H7 (cell line): ENCODE data around the gene MRTFA. TPM values are rescaled to one million over a fixed set of nuclear protein-coding genes. Genes with fewer than 3 reads are reported as not detected.
"Not testable (repeated sequence)": the region's sequence is repeated elsewhere in the genome, so short reads cannot be mapped to it uniquely, and the experiment has no call there.

ENCODE experiments used
- DNase-seq: peaks from one replicate; pipeline ENCODE4 v3.0.0; 2012
- H3K27me3 ChIP-seq: 2 replicates; pipeline ENCODE4 v1.6.0; 2011; ENCODE audit warnings: mild to moderate bottlenecking, low read length; ENCODE audit not compliant: control insufficient read depth, insufficient read depth
- H3K36me3 ChIP-seq: replicated peaks from 2 replicates; pipeline ENCODE4 v1.5.1; 2011; ENCODE audit warnings: low read length; ENCODE audit not compliant: control insufficient read depth, insufficient read depth
- H3K4me3 ChIP-seq: 2 replicates; pipeline ENCODE4 v1.5.1; 2011; ENCODE audit warnings: low read depth, mild to moderate bottlenecking, control low read depth, low read length, moderate library complexity; ENCODE audit not compliant: insufficient read depth
- total RNA-seq: library from RNA; depleted of rRNA; stranded (reverse); fragments of >200 nt; shearing (Covaris generic); gene quantifications from 2 replicates; pipeline ENCODE4 v1.2.3, GENCODE V29; 2014

MRTFA gene
- total RNA-seq, 1 experiment from 2014 or later: 26.2 TPM

DNA sequence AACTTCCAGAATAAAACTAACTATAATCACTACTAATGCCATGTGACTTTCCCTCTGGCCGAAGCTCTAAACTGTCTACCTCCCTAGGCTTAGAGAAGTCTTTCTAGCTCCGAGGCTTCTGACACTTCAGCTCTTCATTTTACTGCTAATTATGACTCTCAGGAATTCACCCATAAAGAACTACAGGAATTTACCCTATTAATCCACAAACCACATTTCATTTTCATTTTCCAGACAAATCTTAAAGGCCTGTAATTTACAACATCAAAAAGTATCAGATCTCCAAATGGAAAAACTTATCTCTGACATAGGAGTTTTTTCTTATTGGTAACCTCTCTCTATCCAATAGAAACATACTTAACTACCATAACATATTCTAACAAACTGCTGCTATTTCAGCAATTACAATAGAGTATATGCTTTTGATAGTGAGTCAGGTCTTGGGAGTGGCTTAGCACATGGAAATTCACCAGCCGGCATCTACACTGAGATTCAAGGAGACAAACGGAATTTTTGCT is 33.4 kb downstream of the MRTFA start:
- no peak overlapping the region for H3K4me3 ChIP-seq
- H3K27me3 ChIP-seq: no peaks in the 10 kb centered on the region
- DNase-seq: no peak
- no peaks in the 10 kb centered on the region for H3K36me3 ChIP-seq

- no peak for DNase-seq
- no peaks in the 10 kb centered on the region for H3K27me3 ChIP-seq
- no peak overlapping the region for H3K4me3 ChIP-seq
- H3K36me3 ChIP-seq: no peaks in the 10 kb centered on the region
Observed at GRCh38 chr22:40602231-40602630, 34.3 kb downstream of the MRTFA start.

DNA sequence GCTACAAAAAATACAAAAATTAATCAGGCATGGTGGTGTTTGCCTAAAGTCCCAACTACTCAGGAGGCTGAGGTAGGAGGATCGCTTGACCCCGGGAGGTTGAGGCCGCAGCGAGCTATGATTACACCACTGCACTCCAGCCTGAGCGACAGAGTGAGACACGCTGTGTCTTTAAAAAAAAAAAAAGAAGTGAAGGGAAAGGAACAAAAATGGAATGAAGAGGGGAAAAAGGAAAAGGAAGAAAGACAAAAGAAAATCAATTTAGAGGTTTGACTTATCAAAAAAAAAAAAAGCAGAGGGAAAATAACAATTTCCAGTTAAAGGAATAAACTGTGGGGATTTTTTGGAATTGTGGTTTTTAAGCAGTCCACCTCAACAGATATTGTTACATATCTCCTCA is 36.8 kb downstream of the MRTFA start:
- no peak for DNase-seq
- Histone ChIP-seq H3K27me3 (no peaks in the 10 kb centered on the region), H3K4me3 (no peak overlapping the region), H3K36me3 (no peaks in the 10 kb centered on the region)

DNA sequence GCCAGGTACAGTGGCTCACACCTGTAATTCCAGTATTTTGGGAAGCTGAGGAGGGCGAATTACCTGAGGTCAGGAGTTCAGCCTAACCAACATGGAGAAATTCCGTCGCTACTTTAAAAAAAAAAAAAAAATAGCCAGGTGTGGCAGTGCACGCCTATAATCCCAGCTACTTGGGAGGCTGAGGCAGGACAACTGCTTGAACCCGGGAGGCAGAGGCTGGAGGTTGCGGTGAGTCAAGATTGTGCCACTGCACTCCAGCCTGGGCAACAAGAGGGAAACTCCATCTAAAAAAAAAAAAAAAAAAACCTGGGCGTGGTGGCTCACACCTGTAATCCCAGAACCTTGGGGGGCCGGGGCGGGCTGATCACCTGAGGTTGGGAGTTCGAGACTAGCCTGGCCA is 37.8 kb downstream of the MRTFA start:
- DNase-seq, H3K4me3 ChIP-seq, H3K27me3 ChIP-seq, H3K36me3 ChIP-seq: not testable (repeated sequence)

DNA sequence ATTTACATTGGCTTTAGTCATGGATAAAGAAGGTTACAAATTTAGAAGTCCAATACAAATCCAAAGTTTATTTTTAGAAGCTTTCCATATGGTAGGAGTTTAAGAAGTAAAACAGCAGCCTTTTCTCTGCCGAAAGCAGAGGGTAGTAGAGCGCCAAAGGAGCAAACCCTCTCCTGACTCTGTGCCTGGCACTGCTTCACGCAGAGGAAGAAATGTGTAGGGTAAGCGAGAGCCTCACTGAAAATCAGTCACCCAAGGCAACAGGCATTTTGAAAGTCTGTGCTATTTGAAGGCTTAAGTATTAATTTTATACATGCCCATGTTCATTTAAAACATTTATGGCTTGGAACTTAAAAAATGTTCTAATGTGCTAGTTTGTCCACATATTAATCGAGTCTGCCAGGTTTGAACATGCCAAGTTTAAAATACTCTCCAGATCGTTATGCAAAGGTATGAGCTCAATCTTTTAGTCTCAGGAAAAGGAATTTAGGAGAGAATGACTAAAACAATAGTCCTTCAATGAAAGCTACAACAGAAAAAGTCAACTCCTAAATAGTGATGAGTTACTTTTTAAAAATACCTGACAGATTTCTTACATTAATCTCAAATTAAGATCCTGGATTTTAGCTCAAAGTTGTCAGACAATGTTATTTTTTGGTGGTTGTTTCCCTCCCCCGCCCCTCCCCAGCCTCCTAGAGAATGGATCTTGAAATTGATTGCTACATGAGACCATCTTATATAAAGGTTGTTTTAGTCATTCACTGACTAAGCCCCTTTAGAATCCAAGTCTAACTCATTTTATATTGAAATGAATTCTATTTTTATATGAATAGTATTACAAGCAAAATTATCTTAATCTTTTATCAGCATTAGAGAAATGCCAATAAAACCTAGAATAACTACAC is 38.7 kb downstream of the MRTFA start:
- H3K36me3 ChIP-seq: no peaks in the 10 kb centered on the region
- peak; percentile 16 for DNase-seq
- no peak overlapping the region for H3K4me3 ChIP-seq
- H3K27me3 ChIP-seq: no peaks in the 10 kb centered on the region

DNA sequence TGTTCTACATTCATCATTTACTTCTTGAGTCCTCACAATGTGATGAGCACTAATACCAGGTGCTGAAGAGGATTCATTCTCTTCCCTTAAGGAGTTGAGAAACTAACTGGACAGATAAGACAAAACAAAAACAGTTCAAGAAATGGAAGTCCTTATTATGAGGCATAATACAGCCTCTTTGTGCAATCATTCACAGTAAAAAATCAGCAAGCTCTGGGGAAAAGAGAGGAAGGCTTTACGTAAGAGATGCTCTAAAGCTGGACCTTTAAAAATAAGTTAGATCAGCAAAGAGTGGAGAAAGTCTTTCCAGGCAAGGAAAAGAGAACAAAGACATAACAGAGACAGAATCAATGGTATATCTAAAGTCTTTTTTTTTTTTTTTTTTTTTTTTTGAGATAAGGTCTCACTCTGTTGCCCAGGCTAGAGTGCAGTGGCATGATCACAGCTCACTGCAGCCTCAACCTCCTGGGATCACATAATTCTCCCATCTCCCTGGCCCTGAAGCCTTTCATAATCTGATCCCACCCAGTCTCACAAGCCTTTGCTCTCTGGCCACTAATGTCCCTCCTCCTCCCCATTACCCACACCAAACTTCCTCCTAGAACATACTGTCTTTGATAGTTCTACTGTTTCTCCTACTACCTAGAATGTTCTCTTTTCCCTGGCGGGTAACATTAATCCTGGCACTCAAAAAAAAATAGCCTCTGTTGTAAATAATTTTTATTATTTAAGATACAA is 40.9 kb downstream of the MRTFA start:
- no peak for DNase-seq
- H3K27me3 ChIP-seq: no peaks in the 10 kb centered on the region
- H3K4me3 ChIP-seq: no peak overlapping the region
- H3K36me3 ChIP-seq: no peaks in the 10 kb centered on the region

DNA sequence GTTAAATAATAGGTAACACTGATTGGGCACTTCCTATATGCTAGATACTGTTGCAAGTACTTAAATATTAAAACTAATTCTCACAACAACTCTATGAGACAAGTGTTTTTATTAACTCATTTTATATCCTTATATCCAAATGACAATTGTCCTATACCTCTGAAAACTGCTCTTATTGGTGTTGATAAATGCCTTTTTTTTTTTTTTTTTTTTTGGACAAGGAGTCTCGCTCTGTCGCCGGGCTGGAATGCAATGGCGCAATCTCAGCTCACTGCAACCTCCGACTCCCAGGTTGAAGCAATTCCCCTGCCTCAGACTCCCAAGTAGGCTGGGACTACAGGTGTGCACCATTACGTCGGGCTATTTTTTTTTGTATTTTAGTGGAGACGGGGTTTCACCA is 41.6 kb downstream of the MRTFA start:
- DNase-seq: no peak
- H3K36me3 ChIP-seq: no peaks in the 10 kb centered on the region
- no peak overlapping the region for H3K4me3 ChIP-seq
- no peaks in the 10 kb centered on the region for H3K27me3 ChIP-seq

DNA sequence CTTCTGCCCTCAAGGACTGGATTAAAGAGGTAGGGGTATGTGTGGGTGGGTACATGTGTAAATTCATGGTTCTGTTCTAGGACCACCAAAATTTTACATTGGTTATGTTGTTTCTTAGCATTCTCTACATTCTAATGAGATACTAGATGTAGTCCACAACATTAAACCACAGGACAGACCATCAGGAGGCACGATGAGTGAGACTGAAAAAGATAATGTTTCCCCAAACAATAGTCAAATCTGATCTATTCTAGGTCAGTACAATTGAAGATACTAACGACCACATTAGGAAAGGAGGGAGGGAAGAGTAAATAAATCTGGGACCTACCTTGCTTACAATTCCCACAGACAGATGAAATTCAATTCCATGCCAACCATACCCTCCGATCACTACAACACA is 42.2 kb downstream of the MRTFA start:
- Histone ChIP-seq H3K4me3 (no peak overlapping the region), H3K36me3 (no peaks in the 10 kb centered on the region), H3K27me3 (no peaks in the 10 kb centered on the region)
- no peak for DNase-seq

DNA sequence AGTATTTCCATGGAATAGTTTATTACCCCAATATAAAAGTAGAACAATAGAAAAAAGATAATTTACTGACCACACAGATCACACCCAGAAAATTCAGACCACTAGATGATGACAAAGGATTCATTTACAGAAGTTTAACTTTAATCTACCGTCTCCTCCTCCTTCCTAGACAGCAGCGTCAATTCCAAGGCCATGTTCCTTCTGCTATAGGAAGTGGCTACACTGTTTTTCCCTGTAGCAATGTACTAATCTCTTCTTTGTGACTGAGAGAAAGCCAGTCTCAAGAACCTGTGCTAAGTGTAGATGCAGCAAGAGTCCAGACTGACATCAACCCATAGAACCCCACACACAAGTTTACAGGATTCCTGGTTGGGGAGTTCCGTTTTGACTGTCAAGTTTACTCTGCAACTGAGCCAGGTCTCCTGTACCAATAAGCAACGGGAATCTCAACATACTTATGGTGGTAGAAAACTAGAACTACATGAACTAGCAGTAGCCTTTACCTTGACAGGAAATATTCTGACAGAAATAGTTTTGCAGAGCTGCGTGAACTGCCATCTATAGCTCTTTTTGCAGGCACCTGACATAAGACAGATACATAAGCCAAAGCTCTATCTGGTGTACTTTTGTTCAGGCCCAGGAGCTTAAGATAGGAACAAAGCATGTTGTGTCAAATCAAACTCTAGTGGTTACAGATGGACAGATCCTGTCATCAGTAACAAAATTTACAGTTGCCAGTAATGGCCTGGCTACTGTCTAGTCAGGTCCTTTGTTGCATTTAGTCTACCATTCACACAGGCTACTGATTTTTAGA is 42.9 kb downstream of the MRTFA start:
- no peak for DNase-seq
- Histone ChIP-seq H3K4me3 (no peak overlapping the region), H3K27me3 (no peaks in the 10 kb centered on the region), H3K36me3 (no peaks in the 10 kb centered on the region)

- no peak overlapping the region for H3K4me3 ChIP-seq
- no peaks in the 10 kb centered on the region for H3K36me3 ChIP-seq
- no peaks in the 10 kb centered on the region for H3K27me3 ChIP-seq
- DNase-seq: no peak
Observed at GRCh38 chr22:40592352-40593113, 44.0 kb downstream of the MRTFA start.

- Histone ChIP-seq H3K4me3 (no peak overlapping the region), H3K36me3 (no peaks in the 10 kb centered on the region)
- DNase-seq: no peak
Observed at GRCh38 chr22:40588726-40589125, 47.8 kb downstream of the MRTFA start.

DNA sequence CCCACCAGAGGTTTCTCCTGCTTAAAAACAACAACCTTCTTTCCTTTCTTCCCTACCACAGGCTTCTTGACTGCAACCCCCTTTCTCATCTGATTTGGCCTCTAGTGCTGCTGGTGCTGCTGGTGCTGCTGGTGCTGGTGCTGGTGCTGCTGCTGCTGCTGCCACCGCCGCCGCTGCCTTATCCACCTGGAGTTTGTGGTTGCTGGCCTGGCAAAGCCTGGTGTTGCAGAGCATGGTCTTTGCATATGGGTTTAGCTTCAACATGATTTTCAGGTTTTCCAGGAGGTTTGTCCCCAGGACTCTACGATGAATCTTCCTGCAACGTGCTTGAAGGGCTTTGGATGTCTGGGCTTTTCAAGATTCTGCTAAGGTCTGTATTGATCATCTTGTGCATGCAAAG is 49.7 kb downstream of the MRTFA start:
- DNase-seq: no peak

More at GRCh38 chr22:40588726-40589125, 47.8 kb downstream of the MRTFA start:
- no peaks in the 10 kb centered on the region for H3K27me3 ChIP-seq

DNA sequence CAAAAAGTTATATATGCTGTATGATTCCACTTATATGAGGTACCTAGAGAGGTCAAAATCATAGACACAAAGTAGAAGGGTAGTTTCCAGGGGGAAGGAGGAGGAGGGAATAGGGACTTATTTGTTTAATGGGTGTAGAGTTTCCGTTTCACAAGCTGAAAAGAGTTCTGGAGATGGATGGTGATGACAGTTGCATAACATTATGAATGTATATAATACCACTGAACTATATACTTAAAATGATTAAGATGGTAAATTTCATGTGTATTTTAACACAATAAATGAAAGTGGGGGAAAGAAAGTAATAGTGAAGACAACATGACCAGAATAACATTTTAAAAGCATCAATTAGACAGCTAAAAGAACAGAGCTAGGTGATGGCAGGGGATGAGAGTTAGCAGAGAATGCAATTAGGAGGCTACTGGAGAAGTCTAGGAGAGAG is 51.2 kb downstream of the MRTFA start:
- H3K4me3 ChIP-seq: no peak overlapping the region
- no peak for DNase-seq
- H3K27me3 ChIP-seq: no peaks in the 10 kb centered on the region
- no peaks in the 10 kb centered on the region for H3K36me3 ChIP-seq

More for the DNA sequence above, 49.7 kb downstream of the MRTFA start:
- H3K4me3 ChIP-seq: no peak overlapping the region
- H3K36me3 ChIP-seq: no peaks in the 10 kb centered on the region
- no peaks in the 10 kb centered on the region for H3K27me3 ChIP-seq

DNA sequence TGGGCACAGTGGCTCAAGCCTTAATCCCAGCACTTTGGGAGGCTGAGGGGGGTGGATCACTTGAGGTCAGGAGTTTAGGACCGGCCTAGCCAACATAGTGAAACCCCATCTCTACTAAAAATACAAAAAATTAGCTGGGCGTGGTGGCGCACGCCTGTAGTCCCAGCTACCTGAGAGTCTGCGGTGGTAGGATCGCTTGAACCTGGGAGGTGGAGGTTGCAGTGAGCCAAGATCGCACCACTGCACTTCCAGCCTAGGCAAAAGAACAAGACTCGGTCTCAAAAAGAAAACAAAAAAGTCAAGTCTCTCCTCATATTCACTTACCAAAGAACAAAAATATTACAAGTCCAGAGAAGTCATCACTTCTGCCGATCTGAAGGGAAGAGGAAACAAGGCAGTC is 51.8 kb downstream of the MRTFA start:
- not testable (repeated sequence) for DNase-seq, H3K27me3 ChIP-seq, H3K36me3 ChIP-seq, H3K4me3 ChIP-seq
